GM19193 (cell line): ENCODE results near the gene GCK.

Experiments
- POLR2A ChIP-seq: IDR thresholded peaks from 4 replicates; pipeline ENCODE4 v1.6.1; 2011; ENCODE audit not compliant: insufficient read depth, insufficient read length; ENCODE audit errors: extremely low read depth

The GCK gene

DNA sequence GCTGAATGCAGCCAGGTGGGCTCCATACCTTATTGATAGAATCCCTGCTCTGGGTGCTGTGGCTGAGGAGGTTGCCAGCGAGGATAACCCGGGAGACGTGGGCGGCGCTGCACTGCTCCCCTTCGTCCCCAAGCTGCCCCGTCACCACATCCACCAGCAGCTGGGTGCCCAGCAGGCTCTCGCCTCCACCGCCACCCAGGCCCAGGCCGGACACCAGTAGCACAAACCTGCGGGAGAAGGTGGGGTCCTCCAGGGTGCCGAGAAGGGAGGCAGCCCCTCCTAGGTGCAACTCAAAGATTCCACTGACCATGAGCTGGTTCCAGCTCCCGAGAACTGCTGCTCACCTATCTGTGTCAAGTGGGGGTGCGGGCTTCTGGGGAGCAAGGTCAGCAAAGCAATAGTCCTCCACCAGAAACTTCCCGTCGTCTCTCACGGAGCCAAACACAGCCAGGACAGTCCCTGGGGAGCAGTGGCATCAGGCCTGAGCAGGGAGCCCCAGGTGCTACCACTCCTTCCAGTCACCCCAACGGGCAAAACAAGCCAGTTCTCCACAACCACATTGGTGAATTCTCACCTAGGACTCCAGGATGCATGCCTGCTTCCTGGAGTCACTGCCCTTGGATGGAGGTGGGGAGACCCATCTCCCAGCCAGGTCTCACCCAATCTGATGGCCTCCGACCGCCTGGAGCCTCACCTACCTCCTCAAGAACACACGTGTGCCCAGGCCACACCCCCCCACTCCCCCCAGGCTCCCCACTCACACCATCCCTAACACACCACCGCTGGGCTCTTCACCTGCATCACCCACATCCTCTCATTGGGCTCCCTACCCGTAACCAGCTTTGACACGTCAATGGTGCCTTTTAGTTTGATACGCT, 72.2 kb downstream of the GCK start:
- no peak for TF ChIP-seq POLR2A

GRCh38 chr7:44116087-44116788, 73.0 kb downstream of the GCK start:
- TF ChIP-seq POLR2A, result no peak

DNA sequence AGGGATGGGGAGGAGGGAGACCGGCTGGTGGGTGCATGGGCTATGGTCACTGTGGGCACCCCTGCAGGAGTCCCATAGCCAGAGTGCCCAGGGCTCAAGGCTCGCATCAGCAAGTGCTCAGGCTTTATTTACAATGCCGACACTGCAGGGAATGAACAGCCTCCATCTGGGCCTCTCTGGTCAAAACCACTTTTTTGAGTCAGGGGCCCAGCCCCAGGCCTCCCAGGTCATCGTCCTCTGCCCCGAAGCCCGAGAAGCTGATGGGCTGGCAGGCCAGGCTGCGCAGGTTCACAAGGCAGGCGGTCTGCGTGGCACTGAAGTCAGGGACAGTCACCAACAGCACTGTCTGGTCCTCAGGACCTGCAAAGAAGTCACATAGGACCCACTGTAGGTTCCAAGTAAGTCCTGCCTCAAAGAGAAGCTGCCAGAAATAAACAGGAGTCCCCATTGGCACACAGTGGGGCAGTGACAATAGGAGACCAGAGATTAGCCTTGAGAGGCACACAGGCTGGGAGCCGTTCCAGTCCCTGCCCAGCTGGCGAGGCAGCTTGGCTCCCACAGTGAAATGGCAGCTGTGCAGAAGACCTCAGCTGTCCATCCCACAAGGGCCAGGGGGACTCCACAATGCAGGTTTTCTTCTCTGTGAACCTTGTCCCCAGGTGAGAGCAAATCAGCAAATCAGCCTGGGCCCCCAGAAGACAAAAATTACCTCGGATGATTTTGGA, 74.5 kb downstream of the GCK start:
- no peak for TF ChIP-seq POLR2A

- no peak for TF ChIP-seq POLR2A
These were observed 75.4 kb downstream of the GCK start for GRCh38 chr7:44113764-44114354.

GRCh38 chr7:44112997-44113763, 76.1 kb downstream of the GCK start:
- no peak for TF ChIP-seq POLR2A

DNA sequence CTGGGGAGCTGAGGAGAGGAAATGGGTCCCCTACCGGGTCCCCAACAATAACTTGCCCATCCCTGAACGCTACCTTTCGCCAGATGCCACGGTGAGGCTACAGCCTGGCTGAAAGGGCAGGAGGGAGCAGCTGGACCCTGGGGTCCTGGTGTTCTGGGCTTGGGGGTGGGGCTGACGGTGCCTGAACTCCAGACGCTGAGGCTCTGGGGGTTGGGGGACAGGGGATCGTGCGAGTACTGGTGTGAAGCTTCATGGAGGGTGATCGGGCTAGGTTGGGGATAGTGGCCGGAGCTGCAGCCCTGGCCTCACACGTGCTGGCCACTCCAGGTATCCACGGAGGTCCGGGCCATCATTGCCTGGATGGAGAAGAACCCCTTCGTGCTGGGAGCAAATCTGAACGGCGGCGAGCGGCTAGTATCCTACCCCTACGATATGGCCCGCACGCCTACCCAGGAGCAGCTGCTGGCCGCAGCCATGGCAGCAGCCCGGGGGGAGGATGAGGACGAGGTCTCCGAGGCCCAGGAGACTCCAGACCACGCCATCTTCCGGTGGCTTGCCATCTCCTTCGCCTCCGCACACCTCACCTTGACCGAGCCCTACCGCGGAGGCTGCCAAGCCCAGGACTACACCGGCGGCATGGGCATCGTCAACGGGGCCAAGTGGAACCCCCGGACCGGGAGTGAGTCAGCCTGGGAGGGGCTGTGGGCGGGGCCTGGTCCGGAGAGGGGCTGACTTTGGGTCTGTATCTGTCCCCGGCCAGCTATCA, 76.8 kb downstream of the GCK start:
- no peak for TF ChIP-seq POLR2A

GRCh38 chr7:44111761-44112160, 77.5 kb downstream of the GCK start:
- no peak for TF ChIP-seq POLR2A

DNA sequence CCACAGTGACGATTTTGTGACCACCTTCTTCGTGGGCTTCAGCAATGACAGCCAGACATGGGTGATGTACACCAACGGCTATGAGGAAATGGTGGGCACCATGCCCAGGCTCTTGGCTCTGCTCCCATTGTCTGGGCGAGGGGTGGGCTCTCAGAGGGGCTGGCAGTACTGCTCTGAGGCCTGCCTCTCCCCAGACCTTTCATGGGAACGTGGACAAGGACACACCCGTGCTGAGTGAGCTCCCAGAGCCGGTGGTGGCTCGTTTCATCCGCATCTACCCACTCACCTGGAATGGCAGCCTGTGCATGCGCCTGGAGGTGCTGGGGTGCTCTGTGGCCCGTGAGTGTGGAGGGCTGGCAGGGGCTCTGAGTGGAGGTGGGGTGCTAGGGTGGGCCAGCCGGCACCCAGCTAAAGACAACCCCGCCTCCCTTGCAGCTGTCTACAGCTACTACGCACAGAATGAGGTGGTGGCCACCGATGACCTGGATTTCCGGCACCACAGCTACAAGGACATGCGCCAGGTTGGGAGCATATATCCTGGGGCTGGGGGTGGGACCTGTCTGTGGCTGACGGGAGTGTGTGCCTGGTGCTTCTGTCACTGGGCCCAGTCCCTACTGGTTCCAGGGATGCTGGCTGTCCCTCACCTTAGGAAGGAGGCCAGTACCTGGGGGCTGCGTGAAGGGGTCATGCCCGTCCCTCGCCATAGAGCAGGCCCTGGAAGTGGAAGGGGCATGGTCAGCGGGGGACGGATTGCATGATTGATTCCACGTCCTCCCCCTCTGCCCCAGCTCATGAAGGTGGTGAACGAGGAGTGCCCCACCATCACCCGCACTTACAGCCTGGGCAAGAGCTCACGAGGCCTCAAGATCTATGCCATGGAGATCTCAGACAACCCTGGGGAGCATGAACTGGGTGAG, 78.3 kb downstream of the GCK start:
- no peak for TF ChIP-seq POLR2A

- no peak for TF ChIP-seq POLR2A
These were observed 79.2 kb downstream of the GCK start for GRCh38 chr7:44109991-44110390.

- no peak for TF ChIP-seq POLR2A
These were observed 80.2 kb downstream of the GCK start for GRCh38 chr7:44108768-44109750.

GRCh38 chr7:44107961-44108767, 81.1 kb downstream of the GCK start:
- no peak for TF ChIP-seq POLR2A
